HG03175 (cell line): Measurements from ENCODE around the gene THADA.
"Not testable (repeated sequence)": the region's sequence is repeated elsewhere in the genome, so short reads cannot be mapped to it uniquely, and the experiment has no call there.

ENCODE experiments used
- ATAC-seq: cut with Tn5 transposase; IDR thresholded peaks from one replicate; pipeline ENCODE4 v1.9.1; 2021; ENCODE audit warnings: mild to moderate bottlenecking, moderate library complexity; ENCODE audit not compliant: unreplicated experiment

THADA gene

GRCh38 chr2:43311276-43311675, 284.6 kb downstream of the THADA start:
- ATAC-seq: no peak

GRCh38 chr2:43309935-43310334, 285.9 kb downstream of the THADA start:
- ATAC-seq: no peak

DNA sequence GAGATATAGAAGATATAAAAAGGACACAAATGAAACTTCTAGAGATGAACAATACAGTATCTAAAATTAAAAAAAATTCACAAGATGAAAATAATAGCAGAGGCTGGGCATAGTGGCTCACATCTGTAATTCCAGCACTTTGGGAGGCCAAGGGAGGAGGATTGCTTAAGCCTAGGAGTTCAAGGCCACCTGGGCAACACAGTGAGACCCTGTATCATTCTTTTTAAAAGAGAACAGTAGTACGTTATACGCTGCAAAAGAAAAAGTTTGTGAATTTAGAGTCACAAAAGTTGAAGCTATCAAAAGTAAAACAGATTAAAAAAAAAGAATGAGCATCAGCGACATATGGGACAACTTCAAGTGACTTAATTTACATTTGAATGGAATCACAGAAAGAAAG, 287.9 kb downstream of the THADA start:
- no peak for ATAC-seq

- ATAC-seq: no peak
Measured at GRCh38 chr2:43307046-43307445, 288.8 kb downstream of the THADA start.

- no peak for ATAC-seq
Measured at GRCh38 chr2:43306197-43306596, 289.6 kb downstream of the THADA start.

GRCh38 chr2:43305517-43305916, 290.3 kb downstream of the THADA start:
- no peak for ATAC-seq

- ATAC-seq: no peak
Measured at GRCh38 chr2:43305012-43305411, 290.8 kb downstream of the THADA start.

- no peak for ATAC-seq
Measured at GRCh38 chr2:43303889-43304288, 291.9 kb downstream of the THADA start.

DNA sequence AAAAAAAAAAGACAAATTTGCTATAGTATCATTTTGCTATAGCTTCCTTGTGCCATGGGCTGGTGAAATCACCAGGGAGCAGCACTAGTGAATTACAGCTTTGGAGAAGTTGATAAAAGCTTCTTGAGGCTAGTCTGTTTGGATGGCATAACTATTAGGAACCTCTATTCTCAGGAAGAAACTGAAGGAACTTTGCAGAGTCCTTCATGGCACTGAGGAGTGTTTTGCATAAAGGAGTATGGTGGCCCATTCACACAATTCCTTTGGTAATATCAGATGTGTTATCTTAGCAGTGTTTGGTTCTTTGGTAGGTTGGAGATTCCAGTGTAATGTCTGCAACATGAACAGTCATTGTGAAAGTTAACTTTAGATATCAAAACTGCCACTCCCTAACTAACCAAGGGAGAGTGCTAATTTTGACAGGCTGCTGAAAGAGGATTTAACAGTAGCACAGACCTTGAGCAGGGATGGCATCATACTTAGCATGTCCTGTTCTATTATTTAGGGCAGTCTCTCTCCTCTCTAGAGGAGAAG, 292.8 kb downstream of the THADA start:
- ATAC-seq: no peak

GRCh38 chr2:43302182-43302960, 293.5 kb downstream of the THADA start:
- ATAC-seq: no peak

DNA sequence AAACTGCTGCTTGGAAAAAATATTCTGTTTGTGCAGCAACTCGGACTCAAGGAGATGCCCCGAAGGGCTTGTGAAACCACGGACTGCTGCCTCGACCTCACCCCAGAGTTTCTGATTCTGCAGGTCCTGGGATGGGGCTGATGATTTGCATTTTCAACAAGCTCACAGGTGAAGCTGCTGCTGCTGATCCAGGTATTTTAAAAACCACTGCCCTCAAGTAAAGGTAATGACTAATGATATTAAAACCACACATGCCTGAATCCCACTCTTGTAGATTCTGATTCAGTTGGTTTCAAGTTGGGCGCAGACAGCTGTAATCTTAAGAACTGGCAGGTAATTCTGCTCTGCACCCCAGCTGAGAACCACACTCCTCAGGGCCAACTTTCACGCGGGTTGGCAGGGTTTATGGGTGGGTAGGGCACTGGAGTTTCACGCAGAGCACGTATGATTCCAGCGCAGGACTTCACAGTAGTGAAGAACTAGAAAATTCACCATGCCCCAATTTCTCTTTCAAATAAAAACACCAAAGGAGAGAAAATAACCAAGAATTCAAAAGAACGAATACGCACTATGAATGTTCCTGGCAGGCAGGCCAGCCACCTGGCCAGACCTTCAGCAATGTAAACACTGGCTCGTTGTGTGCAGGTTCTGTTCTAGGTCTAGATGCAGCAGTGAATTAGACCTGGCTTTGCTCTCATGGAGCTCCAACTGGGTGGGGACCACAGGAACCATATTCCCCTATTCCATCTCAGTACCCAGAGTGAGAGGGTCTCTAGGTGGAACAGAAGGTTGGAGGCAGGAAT, 294.9 kb downstream of the THADA start:
- ATAC-seq: no peak

- ATAC-seq: no peak
Measured at GRCh38 chr2:43300222-43300621, 295.6 kb downstream of the THADA start.

GRCh38 chr2:43298500-43298899, 297.3 kb downstream of the THADA start:
- ATAC-seq: no peak

DNA sequence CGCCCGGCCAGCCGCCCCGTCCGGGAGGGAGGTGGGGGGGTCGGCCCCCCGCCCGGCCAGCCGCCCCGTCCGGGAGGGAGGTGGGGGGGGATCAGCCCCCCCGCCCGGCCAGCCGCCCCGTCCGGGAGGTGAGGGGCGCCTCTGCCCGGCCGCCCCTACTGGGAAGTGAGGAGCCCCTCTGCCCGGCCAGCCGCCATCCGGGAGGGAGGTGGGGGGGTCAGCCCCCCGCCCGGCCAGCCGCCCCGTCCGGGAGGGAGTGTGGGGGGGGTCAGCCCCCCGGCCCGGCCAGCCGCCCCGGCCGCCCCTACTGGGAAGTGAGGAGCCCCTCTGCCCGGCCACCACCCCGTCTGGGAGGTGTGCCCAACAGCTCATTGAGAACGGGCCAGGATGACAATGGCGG, 298.1 kb downstream of the THADA start:
- not testable (repeated sequence) for ATAC-seq

GRCh38 chr2:43294973-43295603, 300.8 kb downstream of the THADA start:
- ATAC-seq: no peak

DNA sequence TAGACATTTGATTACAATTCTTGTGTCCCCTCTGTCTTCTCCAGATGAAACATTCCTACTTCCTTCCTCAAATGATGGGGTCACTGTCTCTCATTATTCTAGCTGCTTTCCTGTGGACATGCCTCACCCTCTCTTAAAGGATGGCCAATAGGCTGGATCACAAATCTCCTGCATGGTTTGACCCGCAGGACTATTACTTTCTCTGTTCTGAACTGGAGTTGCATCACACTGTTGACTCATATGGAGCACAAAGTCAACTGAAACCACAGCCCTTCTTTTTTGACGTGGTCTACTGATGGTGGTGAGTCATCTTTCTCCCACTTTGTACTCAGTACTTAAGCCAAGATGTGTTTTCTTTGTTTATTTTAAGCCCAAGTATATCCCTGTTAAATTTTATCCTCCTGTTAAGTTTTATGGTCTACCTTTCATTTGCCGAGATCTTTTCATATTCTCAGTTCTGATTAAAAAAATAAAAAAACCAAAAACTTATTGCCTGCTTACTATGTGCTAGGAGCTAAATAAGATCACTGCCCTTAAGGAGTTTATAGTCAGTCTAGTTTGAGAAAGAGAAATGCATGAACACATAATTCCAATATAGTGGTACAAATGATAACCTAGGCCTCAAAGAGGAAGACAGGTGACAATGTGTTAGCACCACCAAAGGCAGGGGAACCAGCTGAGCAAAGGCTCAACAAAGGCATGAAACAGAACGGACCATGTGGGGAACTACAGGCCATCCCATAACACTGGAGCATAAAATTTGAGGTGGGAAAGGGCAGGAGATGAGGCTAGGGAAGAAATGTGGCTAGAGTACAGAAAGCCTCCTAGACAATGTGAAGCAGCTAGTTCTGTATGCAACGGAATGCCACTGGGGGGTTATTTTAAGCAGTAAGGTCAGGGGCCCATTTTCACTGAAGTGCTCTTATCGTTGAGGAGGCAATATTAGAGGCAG, 301.8 kb downstream of the THADA start:
- ATAC-seq: peak; percentile 98

- ATAC-seq: peak; percentile 11
Measured at GRCh38 chr2:43292851-43293743, 302.7 kb downstream of the THADA start.

- no peak for ATAC-seq
Measured at GRCh38 chr2:43292297-43292696, 303.5 kb downstream of the THADA start.

DNA sequence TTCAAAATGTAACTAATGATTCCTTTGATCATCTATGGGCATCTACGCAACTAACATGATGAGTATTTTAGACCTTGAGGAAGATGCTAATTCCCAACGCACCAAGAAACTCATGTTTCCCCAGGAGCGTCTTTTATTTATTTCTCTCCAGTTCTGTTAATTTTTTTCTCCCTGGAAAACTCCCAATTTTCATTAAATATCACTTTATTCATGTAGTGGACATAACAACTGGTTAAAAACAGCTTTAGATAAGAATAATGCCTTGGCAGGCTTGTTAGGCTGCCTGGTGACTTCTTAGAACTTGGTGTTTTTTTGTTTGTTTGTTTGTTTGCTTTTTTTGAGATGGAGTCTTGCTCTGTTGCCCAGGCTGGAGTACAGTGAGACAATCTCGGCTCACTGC, 306.5 kb downstream of the THADA start:
- no peak for ATAC-seq
